Spleen (tissue), 11 donors: ENCODE data around the gene EPHA8. TPM values are rescaled to one million over a fixed set of nuclear protein-coding genes. Genes with fewer than 3 reads are reported as not detected.

ENCODE experiments used
- DNase-seq: peaks from one replicate; pipeline ENCODE4 v3.0.0-alpha.2; 2020
- H3K27ac ChIP-seq, 8 donors: fragments of 200-600 bp; sonication (generic) in 7 of 8; 1 replicate in 4 of 8; 2 replicates in 4 of 8; pipeline versions ENCODE4 v1.5.0 to v1.8.0; 2016 to 2021; ENCODE audit warnings: inconsistent platforms in 4 of 8, mild to moderate bottlenecking in 4 of 8, moderate library complexity in 1 of 8
- H3K27me3 ChIP-seq, 7 donors: fragments of 200-600 bp; sonication (generic) in 6 of 7; replicated peaks in 1 of 7; 1 replicate in 4 of 7; 2 replicates in 3 of 7; pipeline versions ENCODE4 v1.5.0 to v1.8.0; 2016 to 2021; ENCODE audit warnings: inconsistent platforms in 3 of 7, mild to moderate bottlenecking in 1 of 7
- H3K36me3 ChIP-seq, 6 donors: fragments of 200-600 bp; sonication (generic) in 5 of 6; 1 replicate in 4 of 6; 2 replicates in 2 of 6; pipeline versions ENCODE4 v1.5.0 to v1.8.0; 2016 to 2021; ENCODE audit warnings: inconsistent platforms in 2 of 6
- H3K4me1 ChIP-seq, 6 donors: fragments of 200-600 bp; sonication (generic) in 5 of 6; 1 replicate in 3 of 6; 2 replicates in 3 of 6; pipeline versions ENCODE4 v1.5.0 to v1.8.0; 2016 to 2021; ENCODE audit warnings: inconsistent platforms in 3 of 6
- H3K4me3 ChIP-seq, 8 donors: fragments of 200-600 bp; sonication (generic) in 7 of 8; 1 replicate in 4 of 8; 2 replicates in 4 of 8; pipeline versions ENCODE4 v1.5.0 to v1.8.0; 2016 to 2021; ENCODE audit warnings: inconsistent platforms in 4 of 8, mild to moderate bottlenecking in 4 of 8, moderate library complexity in 2 of 8
- H3K9me3 ChIP-seq, 8 donors: fragments of 200-600 bp; sonication (generic) in 7 of 8; 1 replicate in 4 of 8; 2 replicates in 4 of 8; pipeline versions ENCODE4 v1.5.0 to v1.8.0; 2016 to 2021; ENCODE audit warnings: inconsistent platforms in 4 of 8
- CTCF ChIP-seq, 11 experiments: fragments of 200-600 bp in 7 of 11; fragments of 450-650 bp in 4 of 11; sonication (generic) in 4 of 11; IDR thresholded peaks in 8 of 11; conservative IDR thresholded peaks in 3 of 11; 1 replicate in 7 of 11; 2 replicates in 4 of 11; pipeline versions ENCODE4 v1.4.0 to v1.8.0; 2016 to 2021; ENCODE audit warnings: antibody characterized with exemption in 11 of 11, inconsistent platforms in 4 of 11, mild to moderate bottlenecking in 1 of 11
- POLR2A ChIP-seq, 3 donors: fragments of 450-650 bp; IDR thresholded peaks; one replicate each; pipeline ENCODE4 v1.5.1; 2017; ENCODE audit warnings: antibody characterized with exemption in 3 of 3, mild to moderate bottlenecking in 1 of 3
- POLR2AphosphoS5 ChIP-seq, 3 donors: sonication (generic); formaldehyde crosslinking; IDR thresholded peaks; one replicate each; pipeline ENCODE4 v1.5.1; 2017; ENCODE audit warnings: antibody characterized with exemption in 3 of 3
- WGBS, 5 donors: extraction: QIAGEN DNeasy Blood & Tissue Kit in 3 of 5; methylation state at CpG; one replicate each; pipeline versions ENCODE4 v1.1.5 to v1.1.7; 2013 to 2018; 5-methylcytosine and 5-hydroxymethylcytosine counted together
- intact Hi-C: fragments of 100-400 bp; cut with DNase I; formaldehyde crosslinking; loops from one replicate; pipeline ENCODE4 v1.15.0; 2023; ENCODE audit warnings: low total_unique reads
- polyA plus RNA-seq, 3 donors: library from polyadenylated mRNA; stranded (reverse); fragments of 200-250 nt; gene quantifications; one replicate each; pipeline ENCODE4 v1.2.1, GENCODE V29; 2013
- total RNA-seq, 7 donors: library from RNA; depleted of rRNA in 3 of 7; stranded (reverse); fragments of >200 nt in 3 of 7; fragmentation: NEBNext Ultra II Directional in 4 of 7; extraction: Animal tissue kit (Norgen Biotek cat#: 25700) in 4 of 7; gene quantifications; one replicate each; pipeline versions ENCODE4 v1.1.0 to v1.2.1, GENCODE V29; 2016 to 2021
- donor health status: healthy with polysubstance abuse.
- donor health status: DM: no; HTN: no; CAD: no; lungs with moderate emphysema.
- donor health status: DM: no; HTN: no; CAD: no.
- donor health status: Bipolar disorder and iron deficiency.
- donor health status: healthy.
- donor health status: DM: no; HTN: no; CAD: no.
- donor health status: DM: yes; HTN: yes; CAD: no.

EPHA8 gene
- total and polyA plus RNA-seq, 10 donors = 0.30 to 9.2 (median 4.9) TPM

GRCh38 chr1:22553991-22554522, 9.2 kb upstream of the EPHA8 start:
- no peak for DNase-seq
- intact Hi-C loops = no loop called here
- WGBS, 5 donors = 64 to 74% (median 69%) methylated on average over 7 to 8 of the region's 8 CpGs
- Histone ChIP-seq H3K4me1 (peaks cover 0 to 39% (median 11%) of the 10 kb centered on the region in 6 donors), H3K4me3 (no peak overlapping the region), H3K27me3 (peaks cover 0 to 100% (median 16%) of the 10 kb centered on the region in 7 donors), H3K27ac (no peak overlapping the region), H3K9me3 (no peaks in the 10 kb centered on the region), H3K36me3 (no peaks in the 10 kb centered on the region)
- TF ChIP-seq POLR2A (IDR thresholded peaks at IDR 0.05) = no peak
- no peak for TF ChIP-seq CTCF (IDR thresholded peaks at IDR 0.05 in 8 of 11, conservative IDR thresholded peaks at IDR 0.05 in 3 of 11)
- no peak for TF ChIP-seq POLR2AphosphoS5 (IDR thresholded peaks at IDR 0.05)

GRCh38 chr1:22555371-22555656, 8.0 kb upstream of the EPHA8 start:
- peaks cover 0 to 100% (median 16%) of the 10 kb centered on the region in 7 donors for H3K27me3 ChIP-seq
- no peak for DNase-seq
- 52 to 75% (median 59%) methylated on average over 3 of the region's 3 CpGs for WGBS, 5 donors
- intact Hi-C loops = no loop called here
- no peaks in the 10 kb centered on the region for H3K36me3 ChIP-seq
- no peaks in the 10 kb centered on the region for H3K9me3 ChIP-seq
- H3K4me3 ChIP-seq = no peak overlapping the region
- no peak overlapping the region for H3K27ac ChIP-seq
- peaks cover 0 to 39% (median 11%) of the 10 kb centered on the region in 6 donors for H3K4me1 ChIP-seq
- no peak for TF ChIP-seq POLR2A (IDR thresholded peaks at IDR 0.05)
- TF ChIP-seq CTCF (IDR thresholded peaks at IDR 0.05 in 8 of 11, conservative IDR thresholded peaks at IDR 0.05 in 3 of 11) = no peak
- no peak for TF ChIP-seq POLR2AphosphoS5 (IDR thresholded peaks at IDR 0.05)

- H3K27me3 ChIP-seq = peaks cover 0 to 100% (median 16%) of the 10 kb centered on the region in 7 donors
- peak overlapping the region in 4 of 8 donors; percentile 14 to 42 (median 27) for H3K27ac ChIP-seq
- H3K36me3 ChIP-seq = no peaks in the 10 kb centered on the region
- peaks cover 0 to 39% (median 11%) of the 10 kb centered on the region in 6 donors for H3K4me1 ChIP-seq
- intact Hi-C loops = no loop called here
- TF ChIP-seq CTCF (IDR thresholded peaks at IDR 0.05 in 8 of 11, conservative IDR thresholded peaks at IDR 0.05 in 3 of 11) (no peak), POLR2AphosphoS5 (IDR thresholded peaks at IDR 0.05) (peak in 1 of 3 donors; percentile 17), POLR2A (IDR thresholded peaks at IDR 0.05) (no peak)
- H3K4me3 ChIP-seq = no peak overlapping the region
- no peaks in the 10 kb centered on the region for H3K9me3 ChIP-seq
- WGBS, 5 donors = 26 to 38% (median 29%) methylated on average over 12 to 13 of the region's 13 CpGs
- DNase-seq = no peak
Measured at GRCh38 chr1:22556391-22557104, 6.7 kb upstream of the EPHA8 start.

GRCh38 chr1:22557341-22557950, 5.8 kb upstream of the EPHA8 start:
- no peaks in the 10 kb centered on the region for H3K9me3 ChIP-seq
- intact Hi-C loops = no loop called here
- TF ChIP-seq POLR2A (IDR thresholded peaks at IDR 0.05) (no peak), CTCF (IDR thresholded peaks at IDR 0.05 in 8 of 11, conservative IDR thresholded peaks at IDR 0.05 in 3 of 11) (no peak), POLR2AphosphoS5 (IDR thresholded peaks at IDR 0.05) (no peak)
- no peak for DNase-seq
- H3K4me3 ChIP-seq = no peak overlapping the region
- WGBS, 5 donors = 30 to 42% (median 41%) methylated on average over 5 of the region's 5 CpGs
- H3K27me3 ChIP-seq = peaks cover 0 to 100% (median 22%) of the 10 kb centered on the region in 7 donors
- no peaks in the 10 kb centered on the region for H3K36me3 ChIP-seq
- peaks cover 0 to 39% (median 11%) of the 10 kb centered on the region in 6 donors for H3K4me1 ChIP-seq
- peak overlapping the region in 1 of 8 donors; percentile 42 for H3K27ac ChIP-seq
